K562 (cell line): ENCODE data around the gene FBN1. TPM values are rescaled to one million over a fixed set of nuclear protein-coding genes. Genes with fewer than 3 reads are reported as not detected.

Source experiments
- ATAC-seq: fragments of 200-7000 bp; cut with Tn5 transposase; 3 replicates; pipeline ENCODE4 v1.9.1; 2020; ENCODE audit warnings: moderate library complexity
- BruUV-seq: library from RNA; stranded (reverse); fragments of 400-500 nt; replicated peaks from 2 replicates; lab custom pipeline; 2021; lab: Mats Ljungman, UMichigan
- CTCF ChIA-PET: fragments of 300-600 bp; formaldehyde crosslinking; extraction: SDS; loops from one replicate; lab custom pipeline; 2021; ENCODE audit warnings: low intra/inter-chr PET ratio; lab: Yijun Ruan, JAX
- POLR2A ChIA-PET: fragments of 300-600, 350-650 bp; sonication (Branson Sonifier 250); formaldehyde crosslinking; extraction: SDS; loops from one replicate; lab custom pipeline; 2021; ENCODE audit warnings: antibody characterized with exemption, inconsistent platforms; lab: Yijun Ruan, JAX
- DNase-seq, 4 experiments: peaks; one replicate each; pipeline versions ENCODE4 v3.0.0 to v3.0.0-alpha.2; 2011 to 2018; ENCODE audit warnings: low spot score in 3 of 4, mixed read lengths in 3 of 4; ENCODE audit errors: extremely low read depth in 1 of 4
- FAIRE-seq: peaks from 2 replicates; lab custom pipeline; 2011; peaks lifted over from hg19 to GRCh38; lab: Jason Lieb, UNC
- H2AFZ ChIP-seq: 2 replicates; pipeline ENCODE4 v1.6.0; 2011; ENCODE audit warnings: low read depth, low read length, control low read depth, inconsistent platforms
- H3K27ac ChIP-seq: fragments of 200-600 bp; 3 replicates; pipeline ENCODE4 v1.8.0; 2011; ENCODE audit warnings: low read depth, mild to moderate bottlenecking, control low read depth, inconsistent platforms, low read length, moderate library complexity, mixed read lengths; ENCODE audit errors: extremely low read depth
- H3K27me3 ChIP-seq, 2 experiments: fragments of 300-600 bp in 1 of 2; 2 replicates in 1 of 2; 3 replicates in 1 of 2; pipeline versions ENCODE4 v1.6.0 to v1.8.0; 2011; ENCODE audit warnings: inconsistent platforms in 2 of 2, low read length in 2 of 2, mild to moderate bottlenecking in 1 of 2, mixed read lengths in 1 of 2, moderate library complexity in 1 of 2; ENCODE audit not compliant: control insufficient read depth in 2 of 2, insufficient read depth in 2 of 2
- H3K36me3 ChIP-seq: fragments of 300-600 bp; 3 replicates; pipeline ENCODE4 v1.8.0; 2011; ENCODE audit warnings: mild to moderate bottlenecking, low read length, inconsistent platforms; ENCODE audit not compliant: control insufficient read depth, insufficient read depth
- H3K4me1 ChIP-seq, 2 experiments: fragments of 200-600 bp in 1 of 2; replicated peaks in 1 of 2; 2 replicates in 1 of 2; 3 replicates in 1 of 2; pipeline versions ENCODE4 v1.5.1 to v1.8.0; 2011; ENCODE audit warnings: inconsistent platforms in 2 of 2, low read length in 2 of 2, mild to moderate bottlenecking in 1 of 2, mixed read lengths in 1 of 2, moderate library complexity in 1 of 2; ENCODE audit not compliant: control insufficient read depth in 2 of 2, insufficient read depth in 2 of 2
- H3K4me2 ChIP-seq: 2 replicates; pipeline ENCODE4 v1.6.1; 2011; ENCODE audit warnings: low read length, control low read depth, inconsistent platforms, mixed read lengths; ENCODE audit not compliant: insufficient read depth
- H3K4me3 ChIP-seq: fragments of 200-600 bp; sonication (generic), shearing (Covaris generic); 2 replicates; pipeline ENCODE4 v1.5.1; 2016; ENCODE audit warnings: control low read depth, inconsistent platforms
- H3K79me2 ChIP-seq: fragments of 200-600 bp; 3 replicates; pipeline ENCODE4 v1.8.0; 2011; ENCODE audit warnings: low read length, inconsistent platforms; ENCODE audit not compliant: control insufficient read depth, insufficient read depth
- H3K9ac ChIP-seq, 2 experiments: 2 replicates each; pipeline versions ENCODE4 v1.6.0 to v1.6.1; 2011; ENCODE audit warnings: low read depth in 2 of 2, low read length in 2 of 2, control low read depth in 1 of 2, inconsistent platforms in 1 of 2, mild to moderate bottlenecking in 1 of 2, mixed read lengths in 1 of 2; ENCODE audit not compliant: insufficient read depth in 1 of 2
- H3K9me1 ChIP-seq: one replicate; pipeline ENCODE4 v1.6.0; 2011; ENCODE audit warnings: inconsistent platforms, mild to moderate bottlenecking, low read length, moderate library complexity; ENCODE audit not compliant: control insufficient read depth, insufficient read depth
- H3K9me3 ChIP-seq: replicated peaks from 2 replicates; pipeline ENCODE4 v1.5.1; 2011; ENCODE audit warnings: low read depth, low read length, inconsistent platforms; ENCODE audit not compliant: control insufficient read depth, insufficient read depth
- H4K20me1 ChIP-seq: replicated peaks from 2 replicates; pipeline ENCODE4 v1.6.1; 2011; ENCODE audit warnings: low read length, inconsistent platforms, mixed read lengths; ENCODE audit not compliant: control insufficient read depth, insufficient read depth
- DNMT1 ChIP-seq: fragments of 450-650 bp; IDR thresholded peaks from 2 replicates; pipeline ENCODE4 v1.6.1; 2016; ENCODE audit warnings: antibody characterized with exemption, mild to moderate bottlenecking
- ELF4 ChIP-seq: fragments of 450-650 bp; formaldehyde crosslinking; IDR thresholded peaks from 2 replicates; pipeline ENCODE4 v1.4.0; 2022; ENCODE audit warnings: missing genetic modification characterization
- GTF2A2 ChIP-seq: IDR thresholded peaks from 2 replicates; pipeline ENCODE4 v1.6.1; 2016; ENCODE audit warnings: mild to moderate bottlenecking, missing genetic modification characterization, missing compliant biosample characterization
- HEY1 ChIP-seq: fragments of 250-450 bp; sonication (Bioruptor Pico); IDR thresholded peaks from 2 replicates; pipeline ENCODE4 v1.5.0; 2020; ENCODE audit warnings: mild to moderate bottlenecking, moderate library complexity, borderline replicate concordance
- IRF1 ChIP-seq: sonication (generic); formaldehyde crosslinking; IDR thresholded peaks from 2 replicates; pipeline ENCODE4 v1.8.0; 2022; ENCODE audit warnings: missing genetic modification reagents, mild to moderate bottlenecking, borderline replicate concordance
- NFXL1 ChIP-seq: fragments of 450-650 bp; formaldehyde crosslinking; IDR thresholded peaks from 2 replicates; pipeline ENCODE4 v1.4.0; 2021; ENCODE audit warnings: mild to moderate bottlenecking
- RBM22 ChIP-seq: fragments of 200-400 bp; formaldehyde crosslinking; IDR thresholded peaks from 2 replicates; pipeline ENCODE4 v1.6.1; 2018; ENCODE audit warnings: low read length, low read depth; ENCODE audit not compliant: poor library complexity, severe bottlenecking
- SIX5 ChIP-seq, 2 experiments: IDR thresholded peaks; 2 replicates each; pipeline ENCODE4 v1.6.1; 2011; ENCODE audit warnings: low read length in 2 of 2, borderline replicate concordance in 1 of 2, low read depth in 1 of 2, mild to moderate bottlenecking in 1 of 2, moderate library complexity in 1 of 2; ENCODE audit not compliant: insufficient read depth in 1 of 2
- ZBTB12 ChIP-seq: fragments of 250-450 bp; sonication (Bioruptor Pico); IDR thresholded peaks from 2 replicates; pipeline ENCODE4 v1.4.0; 2020
- ZBTB9 ChIP-seq: fragments of 450-650 bp; formaldehyde crosslinking; IDR thresholded peaks from 2 replicates; pipeline ENCODE4 v1.4.0; 2020; ENCODE audit warnings: mild to moderate bottlenecking, moderate library complexity
- WGBS: fragments of 100-300 bp; shearing (Covaris generic); methylation state at CpG from one replicate; pipeline ENCODE4 v1.1.6; 2016; ENCODE audit warnings: low coverage, mixed read lengths; ENCODE audit not compliant: insufficient coverage; ENCODE audit errors: missing lambda C conversion rate; 5-methylcytosine and 5-hydroxymethylcytosine counted together
- in situ Hi-C: fragments of 300-500 bp; cut with MboI; formaldehyde crosslinking; loops from 4 replicates; pipeline ENCODE4 v1.15.0; 2018; ENCODE audit warnings: inconsistent platforms, mixed read lengths
- intact Hi-C: fragments of 100-400 bp; cut with micrococcal nuclease; formaldehyde crosslinking; loops from 2 replicates; pipeline ENCODE4 v1.14.2; 2022
- polyA plus RNA-seq, 8 experiments: library from polyadenylated mRNA; depleted of rRNA in 4 of 8; stranded (reverse) in 5 of 8; unstranded in 3 of 8; fragments of >200 nt; fragmentation: Nextera tagmentation in 2 of 8; fragmentation: Illumina TruSeq in 1 of 8; extraction: Ambion mirVana in 2 of 8; extraction: Trizol in 1 of 8; gene quantifications; 2 replicates each; pipeline versions ENCODE4 v1.2.1 to v1.2.3, GENCODE V29; 2011 to 2014; ENCODE audit warnings: inconsistent platforms in 1 of 8, missing spikeins in 1 of 8
- total RNA-seq, 7 experiments: library from RNA; depleted of rRNA in 6 of 7; stranded (reverse); fragments of >200 nt in 6 of 7; fragmentation: Illumina TruSeq in 2 of 7; extraction: Trizol in 2 of 7; gene quantifications; 2 replicates each; pipeline versions ENCODE4 v1.2.1 to v1.2.3, GENCODE V29; 2011 to 2021; ENCODE audit warnings: low replicate concordance in 1 of 7
- TF ChIP-seq, protein P1 (sequence below): fragments of 200-800 bp; sonication (Bioruptor generic); IDR thresholded peaks from 2 replicates; pipeline ENCODE4 v1.6.1; 2017; ENCODE audit warnings: missing genetic modification characterization, missing compliant biosample characterization
- TF ChIP-seq, protein P2 (sequence below): fragments of 250-450 bp; sonication (Bioruptor Pico); IDR thresholded peaks from 2 replicates; pipeline ENCODE4 v1.8.0; 2021; ENCODE audit warnings: moderate library complexity, mild to moderate bottlenecking, inconsistent platforms

FBN1 gene
- total and polyA plus RNA-seq, 9 of the 15 experiments (the other 6 are each of a cell fraction or from before 2014, with no cell fraction given), result 0.15 to 1.2 (median 0.60) TPM

GRCh38 chr15:48515500-48515899, 130.0 kb downstream of the FBN1 start:
- Histone ChIP-seq H3K9me3 (no peaks in the 10 kb centered on the region), H3K4me2 (no peak overlapping the region), H3K9me1 (no peaks in the 10 kb centered on the region), H3K4me3 (no peak overlapping the region), H3K27ac (no peak overlapping the region), H3K36me3 (no peaks in the 10 kb centered on the region), H3K4me1 (no peaks in the 10 kb centered on the region), H3K79me2 (no peaks in the 10 kb centered on the region), H3K9ac (no peak overlapping the region), H4K20me1 (no peaks in the 10 kb centered on the region), H2AFZ (no peak overlapping the region), H3K27me3 (no peaks in the 10 kb centered on the region)
- BruUV-seq, result no TSS peak
- ChIA-PET POLR2A (no interaction called here), CTCF (no interaction called here)
- ATAC-seq (no peak), DNase-seq (no peak), FAIRE-seq (no peak)
- intact Hi-C loops, result no loop called here
- in situ Hi-C loops, result no loop called here
- WGBS, result 0% methylated on average over 2 of the region's 2 CpGs
- TF ChIP-seq NFXL1 (CRISPR knock-in tag) (no peak), ZBTB12 (CRISPR knock-in tag) (no peak), RBM22 (no peak), HEY1 (CRISPR knock-in tag) (no peak), IRF1 (CRISPR knock-in tag) (no peak), SIX5 (IDR thresholded peaks at IDR 0.05; ENCODE audit: borderline replicate concordance in 1 of 2, insufficient read depth in 1 of 2, low read depth in 1 of 2, low read length in 2 of 2) (no peak), ELF4 (CRISPR knock-in tag) (no peak), ZBTB9 (no peak), GTF2A2 (tag) (no peak), DNMT1 (no peak)
- TF ChIP-seq, protein P1, sequence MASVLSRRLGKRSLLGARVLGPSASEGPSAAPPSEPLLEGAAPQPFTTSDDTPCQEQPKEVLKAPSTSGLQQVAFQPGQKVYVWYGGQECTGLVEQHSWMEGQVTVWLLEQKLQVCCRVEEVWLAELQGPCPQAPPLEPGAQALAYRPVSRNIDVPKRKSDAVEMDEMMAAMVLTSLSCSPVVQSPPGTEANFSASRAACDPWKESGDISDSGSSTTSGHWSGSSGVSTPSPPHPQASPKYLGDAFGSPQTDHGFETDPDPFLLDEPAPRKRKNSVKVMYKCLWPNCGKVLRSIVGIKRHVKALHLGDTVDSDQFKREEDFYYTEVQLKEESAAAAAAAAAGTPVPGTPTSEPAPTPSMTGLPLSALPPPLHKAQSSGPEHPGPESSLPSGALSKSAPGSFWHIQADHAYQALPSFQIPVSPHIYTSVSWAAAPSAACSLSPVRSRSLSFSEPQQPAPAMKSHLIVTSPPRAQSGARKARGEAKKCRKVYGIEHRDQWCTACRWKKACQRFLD (CRISPR knock-in tag), result no peak
- TF ChIP-seq, protein P2, sequence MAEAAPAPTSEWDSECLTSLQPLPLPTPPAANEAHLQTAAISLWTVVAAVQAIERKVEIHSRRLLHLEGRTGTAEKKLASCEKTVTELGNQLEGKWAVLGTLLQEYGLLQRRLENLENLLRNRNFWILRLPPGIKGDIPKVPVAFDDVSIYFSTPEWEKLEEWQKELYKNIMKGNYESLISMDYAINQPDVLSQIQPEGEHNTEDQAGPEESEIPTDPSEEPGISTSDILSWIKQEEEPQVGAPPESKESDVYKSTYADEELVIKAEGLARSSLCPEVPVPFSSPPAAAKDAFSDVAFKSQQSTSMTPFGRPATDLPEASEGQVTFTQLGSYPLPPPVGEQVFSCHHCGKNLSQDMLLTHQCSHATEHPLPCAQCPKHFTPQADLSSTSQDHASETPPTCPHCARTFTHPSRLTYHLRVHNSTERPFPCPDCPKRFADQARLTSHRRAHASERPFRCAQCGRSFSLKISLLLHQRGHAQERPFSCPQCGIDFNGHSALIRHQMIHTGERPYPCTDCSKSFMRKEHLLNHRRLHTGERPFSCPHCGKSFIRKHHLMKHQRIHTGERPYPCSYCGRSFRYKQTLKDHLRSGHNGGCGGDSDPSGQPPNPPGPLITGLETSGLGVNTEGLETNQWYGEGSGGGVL (CRISPR knock-in tag), result no peak
